Endothelial cell of umbilical vein (primary cell): ENCODE measurements around the gene ZBTB46. TPM values are rescaled to one million over a fixed set of nuclear protein-coding genes. Genes with fewer than 3 reads are reported as not detected.

ENCODE experiments used
- BruUV-seq: library from RNA; stranded (reverse); fragments of 400-500 nt; replicated peaks from 2 replicates; lab custom pipeline; 2021; lab: Mats Ljungman, UMichigan
- CTCF ChIA-PET: fragments of 300-600, 350-600 bp; sonication (Branson Sonifier 250); formaldehyde crosslinking; loops from one replicate; lab custom pipeline; 2021; ENCODE audit warnings: antibody characterized with exemption, inconsistent platforms; lab: Charles Lee
- POLR2A ChIA-PET: fragments of 300-600, 350-600 bp; sonication (Branson Sonifier 250); formaldehyde crosslinking; loops from one replicate; lab custom pipeline; 2021; ENCODE audit warnings: antibody characterized with exemption, inconsistent platforms; lab: Charles Lee
- DNase-seq: peaks from one replicate; pipeline ENCODE4 v3.0.0-alpha.2; 2011; ENCODE audit warnings: low read depth, low spot score
- FAIRE-seq: peaks from 2 replicates; lab custom pipeline; 2011; peaks lifted over from hg19 to GRCh38; lab: Jason Lieb, UNC
- H2AFZ ChIP-seq: 2 replicates; pipeline ENCODE4 v1.6.0; 2012; ENCODE audit warnings: low read depth, low read length, control low read depth, inconsistent platforms
- H3K27ac ChIP-seq: 2 replicates; pipeline ENCODE4 v1.5.1; 2011; ENCODE audit warnings: low read depth, mild to moderate bottlenecking, control low read depth, low read length, moderate library complexity; ENCODE audit not compliant: insufficient read depth
- H3K27me3 ChIP-seq, 2 experiments: 2 replicates each; pipeline versions ENCODE4 v1.6.0 to v1.6.1; 2011; ENCODE audit warnings: low read length in 2 of 2, mixed read lengths in 1 of 2; ENCODE audit not compliant: control insufficient read depth in 2 of 2, insufficient read depth in 2 of 2
- H3K36me3 ChIP-seq, 2 experiments: 2 replicates in 1 of 2; 3 replicates in 1 of 2; pipeline ENCODE4 v1.5.1; 2011; ENCODE audit warnings: low read length in 2 of 2, mild to moderate bottlenecking in 1 of 2, moderate library complexity in 1 of 2; ENCODE audit not compliant: control insufficient read depth in 2 of 2, insufficient read depth in 2 of 2; ENCODE audit errors: extremely low read depth in 1 of 2
- H3K4me1 ChIP-seq: 3 replicates; pipeline ENCODE4 v1.5.1; 2011; ENCODE audit warnings: mild to moderate bottlenecking, low read length; ENCODE audit not compliant: control insufficient read depth, insufficient read depth; ENCODE audit errors: extremely low read depth
- H3K4me2 ChIP-seq: 2 replicates; pipeline ENCODE4 v1.6.1; 2011; ENCODE audit warnings: low read length, control low read depth, mixed read lengths; ENCODE audit not compliant: insufficient read depth
- H3K4me3 ChIP-seq, 3 experiments: fragments of 200-600 bp in 1 of 3; sonication (generic), shearing (Covaris generic) in 1 of 3; replicated peaks in 1 of 3; 2 replicates each; pipeline ENCODE4 v1.5.1; 2011 to 2016; ENCODE audit warnings: control low read depth in 3 of 3, low read length in 3 of 3, mild to moderate bottlenecking in 2 of 3, inconsistent platforms in 1 of 3, low read depth in 1 of 3, moderate library complexity in 1 of 3; ENCODE audit not compliant: insufficient read depth in 1 of 3
- H3K79me2 ChIP-seq: 2 replicates; pipeline ENCODE4 v1.6.0; 2012; ENCODE audit warnings: low read length, inconsistent platforms; ENCODE audit not compliant: control insufficient read depth, insufficient read depth
- H3K9ac ChIP-seq: replicated peaks from 2 replicates; pipeline ENCODE3; 2011; ENCODE audit warnings: low read length, control low read depth; ENCODE audit not compliant: insufficient read depth; ENCODE audit errors: extremely low read depth
- H3K9me1 ChIP-seq: replicated peaks from 3 replicates; pipeline ENCODE4 v1.6.0; 2011; ENCODE audit warnings: mild to moderate bottlenecking, low read length; ENCODE audit not compliant: control insufficient read depth, insufficient read depth; ENCODE audit errors: extremely low read depth
- H3K9me3 ChIP-seq: replicated peaks from 2 replicates; pipeline ENCODE4 v1.5.1; 2012; ENCODE audit warnings: low read length, inconsistent platforms; ENCODE audit not compliant: control insufficient read depth, insufficient read depth
- H4K20me1 ChIP-seq: replicated peaks from 2 replicates; pipeline ENCODE3; 2011; ENCODE audit warnings: mild to moderate bottlenecking, low read length; ENCODE audit not compliant: control insufficient read depth, insufficient read depth; ENCODE audit errors: extremely low read depth
- EZH2 ChIP-seq: IDR thresholded peaks from 2 replicates; pipeline ENCODE4 v1.6.1; 2012; ENCODE audit warnings: borderline replicate concordance, low read depth, mild to moderate bottlenecking, moderate library complexity, low read length, inconsistent platforms; ENCODE audit not compliant: severe bottlenecking
- FOS ChIP-seq: IDR thresholded peaks from 2 replicates; pipeline ENCODE4 v1.6.1; 2011; ENCODE audit warnings: mild to moderate bottlenecking, low read length, moderate library complexity, borderline replicate concordance; ENCODE audit not compliant: insufficient read depth
- GATA2 ChIP-seq: IDR thresholded peaks from 2 replicates; pipeline ENCODE4 v1.7.0; 2011; ENCODE audit warnings: low read depth, mild to moderate bottlenecking, moderate library complexity, mixed read lengths, low read length; ENCODE audit not compliant: insufficient read length, insufficient read depth
- JUN ChIP-seq: IDR thresholded peaks from 2 replicates; pipeline ENCODE4 v1.6.1; 2011; ENCODE audit warnings: borderline replicate concordance, low read depth; ENCODE audit not compliant: insufficient read length, insufficient read depth
- MYC ChIP-seq: IDR thresholded peaks from one replicate; pipeline ENCODE4 v1.6.1; 2011; ENCODE audit warnings: mild to moderate bottlenecking, low read depth, low read length
- POLR2A ChIP-seq: IDR thresholded peaks from 2 replicates; pipeline ENCODE4 v1.6.1; 2012; ENCODE audit warnings: low read depth, mild to moderate bottlenecking, control low read depth, low read length
- POLR2AphosphoS5 ChIP-seq: IDR thresholded peaks from 2 replicates; pipeline ENCODE4 v1.6.1; 2012; ENCODE audit warnings: low read depth, mild to moderate bottlenecking, control low read depth, low read length, moderate library complexity; ENCODE audit not compliant: insufficient read depth
- dilution Hi-C: fragments of 300-500 bp; cut with MboI; formaldehyde crosslinking; loops from one replicate; pipeline ENCODE4 v1.15.0; 2019; ENCODE audit warnings: low sequenced_read_pairs; ENCODE audit not compliant: extremely low pct_ligation_motif_present
- intact Hi-C: fragments of 100-400 bp; cut with micrococcal nuclease; formaldehyde crosslinking; loops from one replicate; pipeline ENCODE4 v1.10.0; 2022
- polyA plus RNA-seq, 4 experiments: library from polyadenylated mRNA; depleted of rRNA in 3 of 4; stranded (reverse) in 3 of 4; unstranded in 1 of 4; fragments of >200 nt; gene quantifications; 2 replicates each; pipeline versions ENCODE4 v1.2.1 to v1.2.3, GENCODE V29; 2011 to 2012; ENCODE audit warnings: missing spikeins in 1 of 4
- total RNA-seq: library from RNA; stranded (reverse); gene quantifications from 2 replicates; pipeline ENCODE4 v1.2.3, GENCODE V29; 2021
- TF ChIP-seq, protein P1 (sequence below), 2 donors: IDR thresholded peaks; 1 replicate in 1 of 2; 2 replicates in 1 of 2; pipeline ENCODE4 v1.5.1; 2011; ENCODE audit warnings: low read length in 2 of 2, mild to moderate bottlenecking in 2 of 2, moderate library complexity in 2 of 2, control low read depth in 1 of 2, inconsistent platforms in 1 of 2, low read depth in 1 of 2; ENCODE audit not compliant: insufficient read depth in 1 of 2; ENCODE audit errors: extremely low read depth in 1 of 2
- TF ChIP-seq, protein P2 (sequence below): IDR thresholded peaks from 2 replicates; pipeline ENCODE4 v1.6.1; 2011; ENCODE audit not compliant: insufficient read depth, insufficient read length

The ZBTB46 gene
- total and polyA plus RNA-seq, 2 donors (not counting 3 experiments of a cell fraction or from before 2014, with no cell fraction given): 1.3 to 7.1 TPM

DNA sequence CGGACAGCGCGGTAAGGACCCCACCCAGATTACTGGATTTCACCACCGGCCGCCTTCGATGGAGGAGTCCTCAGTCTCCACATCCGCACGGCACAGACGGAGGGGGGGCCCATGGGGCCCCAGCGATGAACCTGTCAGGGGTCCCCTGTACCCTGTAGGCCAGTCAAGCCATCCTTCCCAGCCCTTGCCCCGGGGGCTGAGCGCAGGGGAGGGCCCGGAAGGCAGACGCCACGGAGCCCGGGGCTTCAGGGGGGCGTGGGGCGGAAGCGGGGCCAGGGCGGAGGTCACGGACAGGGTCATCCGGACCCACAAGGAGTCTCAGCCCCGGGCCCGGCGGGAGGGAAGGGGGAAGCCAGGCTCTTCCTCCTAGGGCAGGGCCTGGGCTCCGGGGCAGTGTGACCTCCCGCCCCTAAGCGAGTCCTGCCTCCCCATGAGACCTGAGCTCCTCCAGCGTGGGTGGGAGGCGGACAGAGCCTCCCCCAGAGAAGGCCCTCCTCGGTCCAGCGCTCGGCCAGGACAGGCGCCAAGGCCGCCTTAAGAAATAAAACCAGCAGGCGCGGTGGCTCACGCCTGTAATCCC, 22.8 kb downstream of the ZBTB46 start:
- no peaks in the 10 kb centered on the region for H3K79me2 ChIP-seq
- H3K27ac ChIP-seq: no peak overlapping the region
- no peaks in the 10 kb centered on the region for H3K9me3 ChIP-seq
- H4K20me1 ChIP-seq: no peaks in the 10 kb centered on the region
- H3K4me2 ChIP-seq: no peak overlapping the region
- no peaks in the 10 kb centered on the region for H3K27me3 ChIP-seq
- TF ChIP-seq MYC (no peak), FOS (no peak), POLR2AphosphoS5 (no peak), EZH2 (no peak), JUN (no peak), GATA2 (no peak), POLR2A (no peak)
- TF ChIP-seq, protein P1, sequence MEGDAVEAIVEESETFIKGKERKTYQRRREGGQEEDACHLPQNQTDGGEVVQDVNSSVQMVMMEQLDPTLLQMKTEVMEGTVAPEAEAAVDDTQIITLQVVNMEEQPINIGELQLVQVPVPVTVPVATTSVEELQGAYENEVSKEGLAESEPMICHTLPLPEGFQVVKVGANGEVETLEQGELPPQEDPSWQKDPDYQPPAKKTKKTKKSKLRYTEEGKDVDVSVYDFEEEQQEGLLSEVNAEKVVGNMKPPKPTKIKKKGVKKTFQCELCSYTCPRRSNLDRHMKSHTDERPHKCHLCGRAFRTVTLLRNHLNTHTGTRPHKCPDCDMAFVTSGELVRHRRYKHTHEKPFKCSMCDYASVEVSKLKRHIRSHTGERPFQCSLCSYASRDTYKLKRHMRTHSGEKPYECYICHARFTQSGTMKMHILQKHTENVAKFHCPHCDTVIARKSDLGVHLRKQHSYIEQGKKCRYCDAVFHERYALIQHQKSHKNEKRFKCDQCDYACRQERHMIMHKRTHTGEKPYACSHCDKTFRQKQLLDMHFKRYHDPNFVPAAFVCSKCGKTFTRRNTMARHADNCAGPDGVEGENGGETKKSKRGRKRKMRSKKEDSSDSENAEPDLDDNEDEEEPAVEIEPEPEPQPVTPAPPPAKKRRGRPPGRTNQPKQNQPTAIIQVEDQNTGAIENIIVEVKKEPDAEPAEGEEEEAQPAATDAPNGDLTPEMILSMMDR (IDR thresholded peaks at IDR 0.05; ENCODE audit: extremely low read depth in 1 of 2, insufficient read depth in 1 of 2, low read depth in 1 of 2, low read length in 2 of 2): no peak
- TF ChIP-seq, protein P2, sequence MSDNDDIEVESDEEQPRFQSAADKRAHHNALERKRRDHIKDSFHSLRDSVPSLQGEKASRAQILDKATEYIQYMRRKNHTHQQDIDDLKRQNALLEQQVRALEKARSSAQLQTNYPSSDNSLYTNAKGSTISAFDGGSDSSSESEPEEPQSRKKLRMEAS: no peak
- POLR2A ChIA-PET: no interaction called here
- H3K9ac ChIP-seq: no peak overlapping the region
- FAIRE-seq (no peak), DNase-seq (no peak)
- no peaks in the 10 kb centered on the region for H3K4me1 ChIP-seq
- no peak overlapping the region for H2AFZ ChIP-seq
- no TSS peak for BruUV-seq
- no peak overlapping the region for H3K4me3 ChIP-seq
- H3K9me1 ChIP-seq: no peaks in the 10 kb centered on the region
- intact Hi-C loops: no loop called here
- dilution Hi-C loops: no loop called here
- CTCF ChIA-PET: no interaction called here
- no peaks in the 10 kb centered on the region for H3K36me3 ChIP-seq
